ENCODE results near the gene GSE1.
A peak's percentile ranks its signal among the peaks of the same experiment; 100 is the strongest.

Gene GSE1

DNA sequence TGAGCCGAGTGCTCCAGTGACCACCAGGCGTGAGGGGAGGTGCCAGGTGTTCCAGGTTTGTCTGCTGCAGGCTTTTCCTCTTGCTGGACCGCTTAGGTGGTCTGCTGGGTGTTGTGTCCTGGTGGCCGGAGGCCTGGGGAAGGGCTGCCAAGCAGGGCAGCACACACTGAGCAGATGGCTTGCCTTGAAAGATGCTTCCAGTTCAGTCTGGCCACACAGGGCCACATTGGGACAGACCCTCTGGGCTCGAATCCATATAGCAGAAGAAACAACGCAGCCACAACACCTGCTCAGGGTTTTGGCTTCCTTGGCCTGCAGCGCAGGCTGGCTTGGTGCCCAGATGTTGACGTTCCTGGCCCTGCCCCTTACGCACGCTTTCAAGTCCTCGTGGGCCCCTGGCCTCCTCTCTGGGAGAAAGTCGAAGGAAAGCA, 50.8 kb downstream of the GSE1 start:
- DNase-seq (ENCODE audit: low read depth) = no peak
- H3K4me3 ChIP-seq (ENCODE audit: low read depth, low read length) = no peak overlapping the region
- TF ChIP-seq, protein P1, sequence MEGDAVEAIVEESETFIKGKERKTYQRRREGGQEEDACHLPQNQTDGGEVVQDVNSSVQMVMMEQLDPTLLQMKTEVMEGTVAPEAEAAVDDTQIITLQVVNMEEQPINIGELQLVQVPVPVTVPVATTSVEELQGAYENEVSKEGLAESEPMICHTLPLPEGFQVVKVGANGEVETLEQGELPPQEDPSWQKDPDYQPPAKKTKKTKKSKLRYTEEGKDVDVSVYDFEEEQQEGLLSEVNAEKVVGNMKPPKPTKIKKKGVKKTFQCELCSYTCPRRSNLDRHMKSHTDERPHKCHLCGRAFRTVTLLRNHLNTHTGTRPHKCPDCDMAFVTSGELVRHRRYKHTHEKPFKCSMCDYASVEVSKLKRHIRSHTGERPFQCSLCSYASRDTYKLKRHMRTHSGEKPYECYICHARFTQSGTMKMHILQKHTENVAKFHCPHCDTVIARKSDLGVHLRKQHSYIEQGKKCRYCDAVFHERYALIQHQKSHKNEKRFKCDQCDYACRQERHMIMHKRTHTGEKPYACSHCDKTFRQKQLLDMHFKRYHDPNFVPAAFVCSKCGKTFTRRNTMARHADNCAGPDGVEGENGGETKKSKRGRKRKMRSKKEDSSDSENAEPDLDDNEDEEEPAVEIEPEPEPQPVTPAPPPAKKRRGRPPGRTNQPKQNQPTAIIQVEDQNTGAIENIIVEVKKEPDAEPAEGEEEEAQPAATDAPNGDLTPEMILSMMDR (conservative IDR thresholded peaks at IDR 0.05; ENCODE audit: low read depth, low read length) = no peak

DNA sequence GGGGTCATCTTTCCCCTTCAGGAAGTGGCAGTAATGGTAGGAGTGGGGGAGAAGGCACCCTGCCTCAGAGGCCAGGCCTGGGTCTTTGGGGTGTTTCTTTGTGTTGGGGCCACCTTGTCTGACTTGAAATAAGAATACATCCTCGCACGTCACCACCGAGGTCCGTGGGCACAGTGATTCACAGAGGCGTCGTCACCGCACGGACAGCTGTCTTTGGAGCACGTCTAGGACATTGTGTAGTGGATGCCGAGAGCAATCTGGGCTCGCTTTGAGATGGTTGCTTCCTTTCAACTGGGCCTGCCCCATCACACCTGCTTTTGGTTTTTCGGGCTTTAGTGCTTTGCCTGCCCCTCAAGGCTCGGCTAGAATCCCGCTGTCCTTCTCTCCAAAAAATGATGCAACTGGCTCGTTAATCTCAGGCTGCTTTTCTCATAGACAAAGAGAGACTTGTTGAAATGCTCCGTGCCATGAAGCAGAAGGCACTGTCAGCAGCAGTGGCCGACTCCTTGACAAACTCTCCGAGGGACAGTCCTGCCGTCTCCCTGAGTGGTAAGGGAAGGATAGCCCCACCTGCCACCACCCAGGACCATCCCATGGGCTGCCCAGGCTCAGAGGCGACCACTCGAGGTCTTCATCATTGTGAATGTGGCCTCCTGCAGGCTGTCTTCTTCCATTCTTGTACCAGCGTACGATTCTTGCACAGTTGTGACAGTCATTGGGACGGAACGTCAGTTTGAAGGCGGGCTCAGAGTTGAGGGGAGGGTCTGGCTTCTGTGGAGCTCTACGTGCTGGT, 51.7 kb downstream of the GSE1 start:
- DNase-seq (ENCODE audit: low read depth) = no peak
- TF ChIP-seq, protein P1 (conservative IDR thresholded peaks at IDR 0.05; ENCODE audit: low read depth, low read length) = no peak
- no peak overlapping the region for H3K4me3 ChIP-seq (ENCODE audit: low read depth, low read length)

DNA sequence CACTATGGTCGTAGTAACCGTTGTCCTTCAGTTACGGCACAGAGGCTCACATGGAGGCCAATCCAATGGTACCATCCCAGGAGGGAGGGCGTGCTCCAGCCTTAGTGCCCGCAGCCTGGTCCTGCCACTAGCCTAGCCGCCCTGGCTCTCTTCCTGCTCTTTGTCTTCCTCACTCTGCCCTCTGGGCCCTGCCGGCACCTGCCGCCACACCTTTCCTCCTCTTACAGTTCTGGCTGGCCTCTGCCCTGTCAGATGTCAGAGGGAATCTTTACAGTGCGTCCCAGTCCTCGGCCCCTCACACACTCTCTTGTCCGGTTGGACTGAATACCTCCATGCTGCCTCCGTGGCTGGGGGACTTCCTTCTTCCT, 52.2 kb downstream of the GSE1 start:
- DNase-seq (ENCODE audit: low read depth) = no peak
- TF ChIP-seq, protein P1 (conservative IDR thresholded peaks at IDR 0.05; ENCODE audit: low read depth, low read length) = no peak
- no peak overlapping the region for H3K4me3 ChIP-seq (ENCODE audit: low read depth, low read length)

DNA sequence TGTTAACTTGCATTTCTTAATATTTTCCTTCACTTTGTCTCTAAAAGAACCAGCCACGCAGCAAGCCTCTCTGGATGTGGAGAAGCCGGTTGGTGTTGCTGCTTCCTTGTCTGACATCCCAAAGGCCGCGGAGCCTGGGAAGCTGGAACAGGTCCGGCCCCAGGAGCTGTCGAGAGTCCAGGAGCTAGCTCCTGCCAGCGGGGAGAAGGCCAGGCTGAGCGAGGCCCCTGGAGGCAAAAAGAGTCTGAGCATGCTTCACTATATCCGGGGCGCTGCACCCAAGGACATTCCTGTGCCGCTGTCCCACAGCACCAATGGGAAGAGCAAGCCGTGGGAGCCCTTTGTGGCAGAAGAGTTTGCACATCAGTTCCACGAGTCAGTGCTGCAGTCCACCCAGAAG, 52.8 kb downstream of the GSE1 start:
- TF ChIP-seq, protein P1 (conservative IDR thresholded peaks at IDR 0.05; ENCODE audit: low read depth, low read length) = no peak
- H3K4me3 ChIP-seq (ENCODE audit: low read depth, low read length) = no peak overlapping the region
- DNase-seq (ENCODE audit: low read depth) = no peak

DNA sequence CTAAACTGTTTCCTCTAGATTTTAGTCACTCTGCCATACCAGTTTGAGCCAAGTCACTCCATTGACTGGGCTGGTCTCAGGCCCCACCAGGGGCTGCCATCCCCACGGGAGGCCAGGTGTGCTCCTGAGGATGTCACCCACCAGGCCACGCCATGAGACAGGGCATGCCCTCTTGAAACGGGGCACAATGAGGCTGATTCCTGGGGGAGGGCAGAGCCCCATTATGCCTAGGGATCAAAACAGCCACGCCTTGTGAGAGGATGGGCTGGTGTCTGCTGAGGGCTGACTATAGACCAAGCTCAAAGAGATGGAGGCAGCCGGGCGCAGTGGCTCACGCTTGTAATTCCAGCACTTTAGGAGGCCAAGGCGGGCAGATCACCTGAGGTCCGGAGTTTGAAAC, 54.1 kb downstream of the GSE1 start:
- TF ChIP-seq, protein P1 (conservative IDR thresholded peaks at IDR 0.05; ENCODE audit: low read depth, low read length) = no peak
- DNase-seq (ENCODE audit: low read depth) = no peak

DNA sequence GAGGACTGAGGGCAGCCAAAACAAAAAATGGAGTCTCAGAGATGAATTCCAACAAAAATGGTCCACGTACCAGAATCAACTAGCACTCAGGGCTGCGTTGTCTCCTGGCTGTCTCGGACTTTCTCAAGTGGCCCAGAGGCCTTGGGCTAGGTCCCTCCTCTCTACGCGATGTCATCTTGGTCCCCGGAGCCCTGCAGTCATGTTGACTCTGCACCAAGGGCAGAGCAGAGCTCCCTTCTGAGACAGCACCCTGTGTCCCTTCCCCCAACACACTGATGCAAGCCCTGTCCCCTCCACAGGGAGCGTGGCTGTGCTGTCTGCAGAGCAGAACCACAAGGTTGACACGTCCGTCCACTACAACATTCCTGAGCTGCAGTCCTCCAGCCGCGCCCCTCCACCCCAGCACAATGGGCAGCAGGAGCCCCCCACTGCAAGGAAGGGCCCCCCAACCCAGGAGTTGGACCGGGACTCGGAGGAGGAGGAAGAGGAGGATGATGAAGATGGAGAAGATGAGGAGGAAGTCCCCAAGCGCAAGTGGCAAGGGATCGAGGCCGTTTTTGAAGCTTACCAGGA, 54.8 kb downstream of the GSE1 start:
- peak; percentile 19 for DNase-seq (ENCODE audit: low read depth)
- TF ChIP-seq, protein P1 (conservative IDR thresholded peaks at IDR 0.05; ENCODE audit: low read depth, low read length) = no peak
- H3K4me3 ChIP-seq (ENCODE audit: low read depth, low read length) = no peak overlapping the region

More for the DNA sequence above, 54.1 kb downstream of the GSE1 start:
- H3K4me3 ChIP-seq (ENCODE audit: low read depth, low read length) = no peak overlapping the region
